ENCODE results near the gene IFI30.

IFI30 gene

GRCh38 chr19:18223860-18224524 is 50.4 kb downstream of the IFI30 start:
- H3K36me3 ChIP-seq = peaks cover 3% of the 10 kb centered on the region; the same call in 1 of the 2 replicates
- no peaks in the 10 kb centered on the region for H3K9me3 ChIP-seq
- no peak overlapping the region for H3K27ac ChIP-seq
- peaks cover 50% of the 10 kb centered on the region for H3K4me1 ChIP-seq
- peaks cover 35% of the 10 kb centered on the region for H3K27me3 ChIP-seq
- H4K20me1 ChIP-seq = no peaks in the 10 kb centered on the region
- no peak for TF ChIP-seq Cebpa-rat (IDR thresholded peaks at IDR 0.05)
- H3K4me2 ChIP-seq = peak overlapping the region; percentile 91
- H3K9ac ChIP-seq = no peak overlapping the region
- H3K4me3 ChIP-seq = peak overlapping the region; percentile 54; the same call in 1 of the 2 replicates

GRCh38 chr19:18224525-18225354 is 51.1 kb downstream of the IFI30 start:
- H4K20me1 ChIP-seq = no peaks in the 10 kb centered on the region
- H3K9me3 ChIP-seq = no peaks in the 10 kb centered on the region
- H3K4me1 ChIP-seq = peaks cover 52% of the 10 kb centered on the region
- H3K36me3 ChIP-seq = no peaks in the 10 kb centered on the region; the same call in 1 of the 2 replicates
- H3K4me3 ChIP-seq = peak overlapping the region; percentile 54
- TF ChIP-seq Cebpa-rat (IDR thresholded peaks at IDR 0.05) = no peak
- no peak overlapping the region for H3K9ac ChIP-seq
- peak overlapping the region; percentile 91 for H3K4me2 ChIP-seq
- H3K27ac ChIP-seq = no peak overlapping the region
- H3K27me3 ChIP-seq = peaks cover 35% of the 10 kb centered on the region

DNA sequence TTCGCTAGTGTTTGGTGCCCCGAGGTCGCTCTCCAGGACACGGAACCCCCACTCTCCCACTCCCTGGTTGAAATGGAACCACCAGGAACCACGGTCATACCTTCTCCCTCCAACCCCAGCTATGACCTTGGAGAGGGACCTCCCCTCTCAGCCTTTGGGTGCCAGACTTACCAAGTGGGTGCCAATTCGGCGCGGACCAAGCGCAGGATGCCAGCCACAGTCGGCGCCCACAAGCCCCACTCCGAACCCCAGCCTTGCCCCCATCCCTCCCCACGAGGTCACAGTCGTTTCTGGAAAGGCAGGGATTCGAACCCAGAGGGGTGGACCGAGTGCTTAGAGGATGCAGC is 51.7 kb downstream of the IFI30 start:
- H3K4me2 ChIP-seq = peak overlapping the region; percentile 91
- TF ChIP-seq Cebpa-rat (IDR thresholded peaks at IDR 0.05) = no peak
- H3K36me3 ChIP-seq = no peaks in the 10 kb centered on the region; the same call in 1 of the 2 replicates
- H4K20me1 ChIP-seq = no peaks in the 10 kb centered on the region
- no peaks in the 10 kb centered on the region for H3K9me3 ChIP-seq
- H3K4me3 ChIP-seq = peak overlapping the region; percentile 54
- H3K4me1 ChIP-seq = peaks cover 57% of the 10 kb centered on the region
- H3K27ac ChIP-seq = no peak overlapping the region
- no peak overlapping the region for H3K9ac ChIP-seq
- H3K27me3 ChIP-seq = peaks cover 35% of the 10 kb centered on the region

DNA sequence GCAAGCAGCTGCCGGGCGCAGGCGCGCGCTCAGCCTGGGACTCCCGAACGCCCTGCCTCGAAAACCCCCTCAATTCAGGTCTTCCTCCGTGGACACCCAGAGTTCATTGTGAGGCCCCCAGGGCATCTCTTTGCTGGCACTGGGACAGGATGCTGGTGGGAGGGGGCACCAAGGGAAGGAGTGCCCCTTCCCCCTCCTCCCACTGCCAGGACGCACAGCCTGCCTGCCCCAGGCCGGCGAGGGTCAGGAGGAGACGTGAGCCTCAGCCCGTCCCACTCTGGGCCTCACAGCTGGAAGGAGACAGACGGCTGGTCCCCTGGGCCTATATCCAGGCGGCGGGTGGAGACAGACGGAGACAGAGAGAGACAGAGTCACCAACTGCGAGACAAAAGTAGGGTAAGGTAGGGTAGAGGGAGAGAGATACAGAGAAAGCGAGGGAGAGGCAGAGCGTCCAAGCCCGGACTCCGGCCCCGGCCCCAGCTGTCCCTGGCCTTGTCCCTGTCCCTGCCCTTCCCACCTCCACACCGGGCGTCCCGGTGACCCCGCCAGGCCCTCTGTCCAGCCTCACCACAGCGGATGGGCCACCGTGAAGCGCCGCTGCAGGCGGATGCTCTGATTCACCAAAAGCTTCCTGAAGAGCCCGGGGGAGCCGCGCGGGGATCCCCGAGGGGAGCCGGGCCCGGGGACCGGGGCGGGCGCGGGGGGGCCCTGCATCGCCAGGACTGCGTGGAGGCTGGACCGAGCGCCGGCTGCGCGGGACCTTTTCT is 52.3 kb downstream of the IFI30 start, which contains the start of gene PDE4C:
Gene PDE4C (minus strand): TSS at position 737 of the 767 bp plus-strand sequence. CDS start 23 bp downstream, at position 714.
- Histone ChIP-seq H3K4me3 (peak within 1 kb of the TSS; percentile 54), H3K9ac (no peak within 1 kb of the TSS), H3K27ac (no peak within 1 kb of the TSS)

GRCh38 chr19:18226956-18227780 is 53.6 kb downstream of the IFI30 start:
- H3K4me3 ChIP-seq = no peak overlapping the region
- H4K20me1 ChIP-seq = no peaks in the 10 kb centered on the region
- no peak overlapping the region for H3K9ac ChIP-seq
- no peaks in the 10 kb centered on the region for H3K9me3 ChIP-seq
- H3K36me3 ChIP-seq = no peaks in the 10 kb centered on the region
- H3K4me1 ChIP-seq = peaks cover 76% of the 10 kb centered on the region
- peaks cover 35% of the 10 kb centered on the region for H3K27me3 ChIP-seq
- peak overlapping the region; percentile 91 for H3K4me2 ChIP-seq
- H3K27ac ChIP-seq = no peak overlapping the region
- TF ChIP-seq Cebpa-rat (IDR thresholded peaks at IDR 0.05) = no peak

More for the DNA sequence above, 52.3 kb downstream of the IFI30 start, which contains the start of gene PDE4C:
- H3K36me3 ChIP-seq = no peaks in the 10 kb centered on the region
- H3K27me3 ChIP-seq = peaks cover 35% of the 10 kb centered on the region
- H3K4me2 ChIP-seq = peak within 1 kb of the TSS; percentile 91
- no peak for TF ChIP-seq Cebpa-rat (IDR thresholded peaks at IDR 0.05)
- peaks cover 63% of the 10 kb centered on the region for H3K4me1 ChIP-seq
- H3K9me3 ChIP-seq = no peaks in the 10 kb centered on the region
- no peaks in the 10 kb centered on the region for H4K20me1 ChIP-seq
